RWPE2 (cell line): ENCODE results near the gene NFKBIB.
A peak's percentile ranks its signal among the peaks of the same experiment; 100 is the strongest.

ENCODE experiments used
- ATAC-seq: fragments of 200-7000 bp; cut with Tn5 transposase; 3 replicates; pipeline ENCODE4 v1.9.1; 2021; ENCODE audit warnings: low read depth
- DNase-seq: peaks from one replicate; pipeline ENCODE4 v3.0.0-alpha.2; 2020; ENCODE audit warnings: low spot score
- H3K27ac ChIP-seq: fragments of 450-650 bp; 2 replicates; pipeline ENCODE4 v1.5.1; 2017; ENCODE audit warnings: mild to moderate bottlenecking; ENCODE audit not compliant: poor library complexity, severe bottlenecking
- H3K27me3 ChIP-seq: fragments of 250-450 bp; sonication (Bioruptor Pico); 2 replicates; pipeline ENCODE4 v1.5.1; 2021; ENCODE audit warnings: mild to moderate bottlenecking, moderate library complexity; ENCODE audit not compliant: insufficient read depth, poor library complexity, severe bottlenecking
- H3K36me3 ChIP-seq: fragments of 250-450 bp; sonication (Bioruptor Pico); 2 replicates; pipeline ENCODE4 v1.5.1; 2020; ENCODE audit warnings: low read depth, mild to moderate bottlenecking, moderate library complexity
- H3K4me1 ChIP-seq: fragments of 250-450 bp; sonication (Bioruptor Pico); 2 replicates; pipeline ENCODE4 v1.5.1; 2021; ENCODE audit warnings: mild to moderate bottlenecking, moderate library complexity; ENCODE audit not compliant: insufficient read depth, poor library complexity, severe bottlenecking
- H3K4me3 ChIP-seq: fragments of 250-450 bp; sonication (Bioruptor Pico); 2 replicates; pipeline ENCODE4 v1.5.1; 2021; ENCODE audit warnings: mild to moderate bottlenecking, moderate library complexity; ENCODE audit not compliant: severe bottlenecking
- H3K9me3 ChIP-seq: fragments of 250-450 bp; sonication (Bioruptor Pico); 2 replicates; pipeline ENCODE4 v1.5.1; 2021; ENCODE audit warnings: mild to moderate bottlenecking, moderate library complexity; ENCODE audit not compliant: severe bottlenecking
- CTCF ChIP-seq: fragments of 450-650 bp; IDR thresholded peaks from one replicate; pipeline ENCODE4 v1.5.1; 2017; ENCODE audit warnings: mild to moderate bottlenecking, moderate library complexity; ENCODE audit not compliant: poor library complexity, severe bottlenecking

NFKBIB gene

GRCh38 chr19:38915329-38916321 is 15.9 kb downstream of the NFKBIB start:
- no peaks in the 10 kb centered on the region for H3K4me1 ChIP-seq
- no peaks in the 10 kb centered on the region for H3K9me3 ChIP-seq
- no peak overlapping the region for H3K27ac ChIP-seq
- no peaks in the 10 kb centered on the region for H3K27me3 ChIP-seq
- no peak overlapping the region for H3K4me3 ChIP-seq
- no peak for ATAC-seq
- no peak for TF ChIP-seq CTCF
- no peaks in the 10 kb centered on the region for H3K36me3 ChIP-seq
- DNase-seq, result no peak

- H3K4me1 ChIP-seq, result no peaks in the 10 kb centered on the region
- no peak overlapping the region for H3K4me3 ChIP-seq
- H3K27ac ChIP-seq, result no peak overlapping the region
- H3K9me3 ChIP-seq, result no peaks in the 10 kb centered on the region
- peaks cover 10% of the 10 kb centered on the region for H3K36me3 ChIP-seq
- DNase-seq, result no peak
- no peaks in the 10 kb centered on the region for H3K27me3 ChIP-seq
- no peak for TF ChIP-seq CTCF
- no peak for ATAC-seq
Observed at GRCh38 chr19:38917516-38917915, 17.7 kb downstream of the NFKBIB start.

GRCh38 chr19:38917921-38918491 is 18.2 kb downstream of the NFKBIB start:
- Histone ChIP-seq H3K36me3 (peaks cover 10% of the 10 kb centered on the region), H3K4me1 (no peaks in the 10 kb centered on the region), H3K4me3 (no peak overlapping the region), H3K9me3 (no peaks in the 10 kb centered on the region), H3K27ac (no peak overlapping the region), H3K27me3 (no peaks in the 10 kb centered on the region)
- no peak for DNase-seq
- peak; percentile 12 for TF ChIP-seq CTCF
- peak; percentile 61 for ATAC-seq

- H3K36me3 ChIP-seq, result peaks cover 10% of the 10 kb centered on the region
- no peaks in the 10 kb centered on the region for H3K27me3 ChIP-seq
- no peak overlapping the region for H3K27ac ChIP-seq
- ATAC-seq (no peak), DNase-seq (no peak)
- no peaks in the 10 kb centered on the region for H3K4me1 ChIP-seq
- H3K4me3 ChIP-seq, result no peak overlapping the region
- H3K9me3 ChIP-seq, result no peaks in the 10 kb centered on the region
- TF ChIP-seq CTCF, result no peak
Observed at GRCh38 chr19:38918526-38918925, 18.8 kb downstream of the NFKBIB start.
